Osteoblast (primary cell): ENCODE measurements around the gene CADPS. TPM values are rescaled to one million over a fixed set of nuclear protein-coding genes. Genes with fewer than 3 reads are reported as not detected.

Source experiments
- DNase-seq: peaks from one replicate; pipeline ENCODE4 v3.0.0; 2011; ENCODE audit warnings: low spot score, mixed read lengths; ENCODE audit not compliant: insufficient read length; ENCODE audit errors: missing footprints
- H2AFZ ChIP-seq: 2 replicates; pipeline ENCODE4 v1.6.0; 2011; ENCODE audit warnings: mild to moderate bottlenecking, low read length
- H3K27ac ChIP-seq: 2 replicates; pipeline ENCODE4 v1.5.1; 2011; ENCODE audit warnings: mild to moderate bottlenecking, low read depth, low read length, moderate library complexity
- H3K27me3 ChIP-seq: 2 replicates; pipeline ENCODE4 v1.6.0; 2012; ENCODE audit warnings: mild to moderate bottlenecking, control low read depth, inconsistent platforms, low read length, moderate library complexity; ENCODE audit not compliant: insufficient read depth
- H3K36me3 ChIP-seq: 2 replicates; pipeline ENCODE4 v1.5.1; 2011; ENCODE audit warnings: mild to moderate bottlenecking, low read length, control low read depth, moderate library complexity; ENCODE audit not compliant: insufficient read depth
- H3K4me1 ChIP-seq: 2 replicates; pipeline ENCODE4 v1.5.1; 2011; ENCODE audit warnings: mild to moderate bottlenecking, low read length, control low read depth, moderate library complexity; ENCODE audit not compliant: insufficient read depth
- H3K4me2 ChIP-seq: 2 replicates; pipeline ENCODE4 v1.6.0; 2011; ENCODE audit warnings: mild to moderate bottlenecking, low read length; ENCODE audit not compliant: insufficient read depth
- H3K4me3 ChIP-seq: fragments of 200-600 bp; sonication (generic); 3 replicates; pipeline ENCODE4 v1.5.1; 2012; ENCODE audit warnings: mild to moderate bottlenecking, low read length, inconsistent platforms; ENCODE audit not compliant: insufficient read depth
- H3K79me2 ChIP-seq: 2 replicates; pipeline ENCODE4 v1.6.0; 2012; ENCODE audit warnings: mild to moderate bottlenecking, low read length, control low read depth, inconsistent platforms; ENCODE audit not compliant: insufficient read depth
- H3K9me3 ChIP-seq: 2 replicates; pipeline ENCODE4 v1.5.1; 2011; ENCODE audit warnings: low read depth, low read length, control low read depth
- H4K20me1 ChIP-seq: 2 replicates; pipeline ENCODE4 v1.6.0; 2012; ENCODE audit warnings: mild to moderate bottlenecking, low read length, control low read depth; ENCODE audit not compliant: insufficient read depth
- CTCF ChIP-seq: IDR thresholded peaks from 2 replicates; pipeline ENCODE4 v1.5.1; 2011; ENCODE audit warnings: mild to moderate bottlenecking, low read depth, low read length, moderate library complexity; ENCODE audit errors: extremely low read depth
- total RNA-seq: library from RNA; depleted of rRNA; stranded (reverse); fragments of >200 nt; gene quantifications from 2 replicates; pipeline ENCODE4 v1.2.3, GENCODE V29; 2012

CADPS gene
- total RNA-seq, 1 donor = not detected

GRCh38 chr3:62884096-62884870 is 9.1 kb upstream of the CADPS start:
- Histone ChIP-seq H3K36me3 (no peaks in the 10 kb centered on the region), H3K4me3 (no peak overlapping the region), H3K27me3 (no peaks in the 10 kb centered on the region), H3K9me3 (no peaks in the 10 kb centered on the region), H3K4me2 (no peak overlapping the region), H3K27ac (no peak overlapping the region), H3K79me2 (no peaks in the 10 kb centered on the region), H4K20me1 (no peaks in the 10 kb centered on the region), H2AFZ (no peak overlapping the region), H3K4me1 (no peaks in the 10 kb centered on the region)
- no peak for TF ChIP-seq CTCF
- DNase-seq = no peak

DNA sequence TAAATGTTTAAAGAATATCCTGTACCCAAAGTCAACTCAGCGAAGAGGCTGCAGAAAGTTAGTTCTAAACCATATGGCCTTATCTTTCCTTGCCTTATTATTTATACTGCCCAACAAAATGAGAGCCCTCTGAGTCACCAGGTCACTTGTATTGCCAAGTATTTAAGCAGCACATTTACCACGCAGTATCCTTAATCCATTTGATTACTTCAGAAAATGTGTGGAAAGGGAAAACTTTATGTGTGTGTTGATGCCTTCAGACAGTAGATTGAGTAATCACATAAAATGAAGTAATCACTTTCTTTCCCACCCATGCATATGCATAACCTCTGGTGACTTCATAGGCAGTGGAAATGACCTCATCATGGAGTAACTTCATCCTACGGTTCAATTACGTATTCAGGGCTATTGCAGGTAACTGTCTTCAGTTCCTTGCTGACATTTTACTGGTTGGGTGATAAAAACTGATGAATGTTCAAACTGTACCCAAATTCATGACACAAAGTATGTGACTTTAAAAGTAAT is 7.5 kb upstream of the CADPS start:
- Histone ChIP-seq H3K4me3 (no peak overlapping the region), H3K79me2 (no peaks in the 10 kb centered on the region), H4K20me1 (no peaks in the 10 kb centered on the region), H3K36me3 (no peaks in the 10 kb centered on the region), H3K4me2 (no peak overlapping the region), H2AFZ (no peak overlapping the region), H3K27ac (no peak overlapping the region), H3K4me1 (no peaks in the 10 kb centered on the region), H3K9me3 (no peaks in the 10 kb centered on the region), H3K27me3 (no peaks in the 10 kb centered on the region)
- DNase-seq = no peak
- TF ChIP-seq CTCF = no peak

GRCh38 chr3:62876064-62876463 is 848 bp upstream of the CADPS start:
- TF ChIP-seq CTCF = no peak
- Histone ChIP-seq H3K4me3 (no peak overlapping the region), H3K27ac (no peak overlapping the region), H3K27me3 (peaks cover 33% of the 10 kb centered on the region), H4K20me1 (no peaks in the 10 kb centered on the region), H3K4me2 (no peak overlapping the region), H3K36me3 (no peaks in the 10 kb centered on the region), H3K9me3 (no peaks in the 10 kb centered on the region), H3K79me2 (no peaks in the 10 kb centered on the region), H2AFZ (no peak overlapping the region), H3K4me1 (no peaks in the 10 kb centered on the region)
- DNase-seq = peak; percentile 87

- Histone ChIP-seq H3K79me2 (no peaks in the 10 kb centered on the region), H2AFZ (no peak overlapping the region), H4K20me1 (no peaks in the 10 kb centered on the region), H3K4me2 (no peak overlapping the region), H3K4me3 (no peak overlapping the region), H3K27me3 (peaks cover 33% of the 10 kb centered on the region), H3K27ac (no peak overlapping the region), H3K36me3 (no peaks in the 10 kb centered on the region), H3K9me3 (no peaks in the 10 kb centered on the region), H3K4me1 (no peaks in the 10 kb centered on the region)
- DNase-seq = peak; percentile 46
- TF ChIP-seq CTCF = no peak
These were observed 364 bp upstream of the CADPS start for GRCh38 chr3:62875558-62876002.
